A673 (cell line): ENCODE measurements around the gene GALNT10.

Experiments used
- CTCF ChIP-seq: fragments of 300-800, 200-600 bp; sonication (generic); conservative IDR thresholded peaks from 2 replicates; pipeline ENCODE4 v1.5.1; 2017; ENCODE audit warnings: low read depth, mild to moderate bottlenecking, antibody characterized with exemption, low read length, moderate library complexity, mixed read lengths
- EZH2 ChIP-seq: fragments of 200-600 bp; sonication (generic); IDR thresholded peaks from 2 replicates; pipeline ENCODE4 v1.6.1; 2017; ENCODE audit warnings: borderline replicate concordance, low read depth, mild to moderate bottlenecking, mixed read lengths, antibody characterized with exemption, low read length; ENCODE audit not compliant: poor library complexity, severe bottlenecking

DNA sequence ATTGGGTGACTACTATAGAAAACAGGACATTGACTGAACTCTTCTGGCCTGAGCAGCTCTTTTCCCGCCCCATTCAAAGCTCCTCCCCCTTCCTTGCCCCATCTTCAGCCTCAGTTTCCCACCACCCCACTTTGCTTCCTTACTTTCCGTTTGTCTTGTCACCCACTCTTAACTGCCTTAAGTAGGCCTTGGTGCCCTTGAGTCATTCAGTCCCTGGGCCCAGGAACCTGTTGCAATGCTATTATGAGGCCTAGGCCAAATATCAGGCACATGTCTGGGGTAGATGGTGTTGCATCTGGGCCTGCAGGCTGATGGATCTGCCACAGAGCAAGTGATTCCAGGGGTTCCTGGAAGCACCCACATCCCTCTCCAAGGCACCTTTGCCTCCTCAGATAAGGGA lies 17.7 kb upstream of the GALNT10 start:
- TF ChIP-seq CTCF (no peak), EZH2 (no peak)
